ENCODE results near the gene GRIP2.
A peak's percentile ranks its signal among the peaks of the same experiment; 100 is the strongest.

GRIP2 gene

GRCh38 chr3:14505001-14505802 lies 34.9 kb downstream of the GRIP2 start:
- no peak for DNase-seq

- DNase-seq, result no peak
These were observed 36.5 kb downstream of the GRIP2 start for GRCh38 chr3:14503706-14504065.

DNA sequence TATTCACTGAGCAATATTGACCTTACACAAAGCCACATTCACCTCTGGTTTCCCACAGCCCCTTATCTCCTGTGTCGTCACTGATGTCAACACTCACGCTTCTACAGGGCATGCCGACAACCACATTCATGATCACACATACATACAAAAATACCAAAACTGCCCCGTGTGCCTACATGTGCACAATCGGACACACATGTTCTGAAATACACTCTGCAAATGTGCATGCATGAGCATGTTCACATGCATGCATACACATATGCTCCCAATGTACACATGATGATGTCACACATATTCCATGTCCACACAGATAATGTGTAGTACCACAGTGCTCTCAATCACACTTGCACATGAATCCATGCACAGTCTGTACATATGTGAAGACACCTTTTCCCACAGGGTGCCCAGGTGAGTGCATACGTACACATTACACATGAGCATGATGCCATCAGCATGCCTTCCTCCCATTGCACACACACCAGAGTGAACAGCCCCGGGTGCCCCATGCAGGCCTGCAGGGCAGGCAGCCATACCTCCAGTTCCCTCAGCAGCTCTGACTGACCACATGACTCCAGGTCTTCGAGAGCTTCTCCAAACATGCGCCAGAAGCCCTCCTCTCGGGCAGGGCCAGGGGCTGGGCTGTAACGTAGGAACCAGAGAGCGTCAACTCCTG lies 37.0 kb downstream of the GRIP2 start:
- no peak for DNase-seq

DNA sequence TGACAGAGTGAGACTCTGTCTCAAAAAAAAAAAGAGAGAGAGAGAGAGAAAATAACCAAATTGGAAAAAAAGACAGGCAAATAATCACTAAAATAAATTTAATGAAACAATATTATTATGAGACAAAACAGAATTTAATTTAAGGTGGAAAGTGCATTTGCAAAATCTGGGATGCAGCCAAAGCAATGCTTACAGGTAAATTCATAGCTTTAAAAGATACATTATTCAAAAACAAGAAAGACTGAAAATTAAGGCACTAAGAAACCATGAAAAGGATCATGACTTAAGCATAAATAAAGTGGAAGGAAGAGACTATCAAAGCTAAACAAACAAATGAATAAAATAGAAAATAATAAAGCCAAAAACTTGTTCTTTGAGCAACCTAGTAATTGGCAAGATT lies 37.7 kb downstream of the GRIP2 start:
- no peak for DNase-seq

DNA sequence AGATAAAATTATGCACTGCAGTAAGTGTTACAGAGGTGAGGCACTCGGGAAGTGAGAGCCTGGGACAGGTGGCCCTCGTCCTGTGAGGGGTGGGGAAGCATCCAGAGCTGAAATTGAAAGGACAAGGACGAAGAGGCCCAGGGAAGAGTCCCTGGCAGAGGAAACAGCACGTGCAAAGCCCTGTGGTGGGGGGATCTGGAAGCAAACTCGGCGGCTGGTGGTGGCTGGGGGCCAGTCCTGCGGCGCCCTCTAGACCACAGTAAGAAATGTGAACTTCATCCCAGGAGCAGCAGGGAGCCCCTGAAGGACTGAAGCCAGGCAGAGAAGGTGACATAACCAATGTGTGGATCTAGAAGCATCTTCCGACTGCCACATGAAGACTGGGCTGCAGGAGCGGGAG lies 42.8 kb downstream of the GRIP2 start:
- DNase-seq, result peak; percentile 4

- no peak for DNase-seq
These were observed 43.8 kb downstream of the GRIP2 start for GRCh38 chr3:14496351-14496750.

DNA sequence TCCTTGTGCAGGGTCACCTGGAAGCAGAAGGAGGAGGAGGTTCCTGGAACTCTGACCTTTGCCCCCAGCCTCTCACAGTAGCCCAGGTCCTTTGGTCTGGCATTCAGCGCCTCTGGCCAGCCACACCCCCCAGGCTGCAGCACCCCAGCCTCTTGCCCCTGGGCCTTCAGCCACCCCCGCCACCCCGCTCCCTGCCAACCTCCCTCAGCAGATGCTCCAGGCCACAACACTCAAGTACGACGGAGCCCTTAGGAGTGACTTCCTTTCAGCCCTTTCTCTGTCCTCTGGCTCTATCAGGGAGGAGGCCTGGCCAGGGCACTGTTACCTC lies 45.2 kb downstream of the GRIP2 start:
- no peak for DNase-seq

DNA sequence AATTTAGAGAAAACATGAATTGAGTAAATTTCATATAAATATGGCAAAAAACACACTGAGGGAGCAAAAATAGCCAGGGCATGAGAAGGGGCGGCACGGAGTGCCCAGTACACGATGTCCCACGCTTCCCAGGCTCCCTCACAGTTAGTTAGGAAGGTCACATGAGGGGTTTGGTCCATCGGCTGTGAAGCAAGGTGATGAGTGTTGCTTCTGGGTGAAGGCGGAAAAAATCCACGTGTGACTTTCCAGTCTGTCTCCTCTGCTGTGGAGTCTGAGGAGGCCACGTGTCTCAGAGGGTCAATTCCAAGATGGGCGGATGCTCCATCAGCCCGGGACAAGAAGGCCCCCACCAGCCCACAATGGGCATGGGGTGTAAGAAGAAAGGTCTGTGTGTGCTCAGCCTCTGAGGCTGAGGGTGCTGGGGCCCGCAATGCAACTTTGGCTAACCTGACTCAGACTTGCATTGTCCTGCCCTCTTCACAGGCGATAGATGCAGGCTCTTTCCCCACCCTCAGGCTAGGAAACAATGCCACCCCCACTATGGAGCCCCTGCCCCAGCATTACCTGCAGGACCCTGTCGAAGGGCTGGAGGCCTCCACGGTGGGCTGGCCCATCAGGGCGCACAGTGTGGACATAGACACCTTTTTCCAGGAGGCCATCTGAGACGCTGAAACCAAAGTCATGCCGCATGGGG lies 45.7 kb downstream of the GRIP2 start:
- DNase-seq, result no peak

- no peak for DNase-seq
These were observed 46.9 kb downstream of the GRIP2 start for GRCh38 chr3:14492948-14493881.

DNA sequence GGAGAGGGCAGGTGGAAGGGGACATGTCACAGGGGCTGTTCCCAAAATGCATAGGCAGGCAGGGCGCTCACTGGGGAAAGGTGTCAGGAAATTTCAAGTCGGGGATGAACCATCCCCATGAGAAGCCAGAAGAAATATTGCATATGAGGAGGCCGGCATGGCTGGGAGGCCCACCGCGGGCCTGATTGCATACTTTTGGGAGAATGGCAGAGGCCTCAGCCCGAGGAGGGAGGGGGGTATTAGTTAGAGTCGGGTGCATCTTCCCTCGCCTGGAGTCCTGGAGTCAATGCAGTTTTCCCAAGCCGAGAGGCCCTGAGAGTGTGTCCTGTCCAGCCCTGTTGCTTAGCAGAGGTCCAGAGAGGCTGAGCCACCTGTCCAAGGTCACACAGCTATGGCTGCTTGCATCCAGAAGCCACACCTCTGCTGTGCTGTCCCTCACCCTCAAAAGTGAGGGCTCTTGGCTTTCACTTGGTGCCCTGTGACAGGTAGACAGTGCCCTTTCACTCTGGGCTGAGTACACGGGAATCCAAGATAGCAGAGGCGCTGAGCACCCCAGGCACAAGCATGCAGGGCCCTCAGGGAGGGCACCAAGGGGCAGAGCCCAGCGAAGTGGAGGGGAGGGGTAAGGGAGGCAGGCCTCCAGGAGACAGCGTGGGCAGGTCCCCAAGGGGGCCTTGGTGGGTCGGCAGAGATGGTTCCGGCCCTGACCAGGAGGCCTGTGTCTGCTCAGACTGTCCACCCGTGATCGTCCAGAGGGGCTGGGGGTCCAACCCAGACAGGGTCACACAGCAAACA lies 48.5 kb downstream of the GRIP2 start:
- no peak for DNase-seq

- DNase-seq, result no peak
These were observed 49.3 kb downstream of the GRIP2 start for GRCh38 chr3:14490831-14491230.

GRCh38 chr3:14490255-14490654 lies 49.9 kb downstream of the GRIP2 start:
- no peak for DNase-seq

DNA sequence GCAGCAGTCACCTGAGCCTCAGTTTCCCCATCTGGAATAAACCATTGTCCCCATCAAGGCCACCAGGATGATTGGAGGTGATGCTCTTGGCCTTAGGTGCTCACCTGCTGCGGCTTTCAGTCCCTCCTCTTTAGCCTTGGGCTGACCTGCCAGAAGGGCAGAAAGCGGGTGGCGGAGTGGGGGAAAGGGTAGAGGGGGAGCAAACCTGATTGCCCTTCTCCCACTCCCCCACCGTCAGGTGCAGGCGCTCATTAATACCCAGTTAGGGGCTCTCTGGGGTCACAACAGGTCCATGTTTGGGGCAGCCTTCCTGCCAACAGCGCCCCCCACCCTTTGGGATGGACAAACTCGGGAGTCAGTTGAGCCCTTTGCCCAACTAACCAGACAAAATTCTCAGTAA lies 50.5 kb downstream of the GRIP2 start:
- DNase-seq, result no peak

DNA sequence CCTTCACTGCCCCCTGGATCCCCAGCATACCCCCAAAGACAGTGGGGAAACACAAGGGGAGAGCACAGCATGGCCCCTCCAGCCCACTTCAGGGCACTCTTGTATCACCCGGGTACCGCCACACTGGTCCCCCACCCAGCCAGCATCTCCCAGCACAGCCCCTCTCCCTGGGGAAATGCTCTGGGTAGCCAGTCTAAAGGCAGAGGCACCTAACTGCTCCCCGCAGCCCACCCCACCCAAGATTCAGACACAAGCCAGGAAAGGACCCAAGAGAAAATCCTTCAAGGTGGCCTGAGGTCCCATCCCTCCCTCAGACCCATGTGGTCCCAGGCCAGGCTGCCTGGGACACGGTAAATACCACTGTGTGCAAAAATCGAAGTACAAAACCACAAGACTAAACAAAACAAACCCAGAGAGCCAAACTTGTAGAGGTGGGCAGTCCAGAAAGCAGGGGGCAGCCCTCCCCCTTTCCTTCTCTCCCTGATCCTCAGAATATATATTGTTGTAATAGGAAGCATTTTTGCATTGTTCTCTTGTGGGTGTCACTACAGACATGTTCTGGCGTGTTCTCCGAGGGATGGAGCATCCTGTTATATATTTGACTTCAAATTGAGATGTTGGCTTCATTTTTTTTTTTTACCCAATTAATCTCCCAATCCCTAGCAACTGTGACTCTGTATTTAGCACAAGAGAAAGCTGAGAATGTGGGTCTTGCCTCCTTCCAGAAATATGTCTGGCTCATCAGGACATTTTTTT lies 51.7 kb downstream of the GRIP2 start:
- no peak for DNase-seq

GRCh38 chr3:14487821-14488220 lies 52.3 kb downstream of the GRIP2 start:
- DNase-seq, result no peak

DNA sequence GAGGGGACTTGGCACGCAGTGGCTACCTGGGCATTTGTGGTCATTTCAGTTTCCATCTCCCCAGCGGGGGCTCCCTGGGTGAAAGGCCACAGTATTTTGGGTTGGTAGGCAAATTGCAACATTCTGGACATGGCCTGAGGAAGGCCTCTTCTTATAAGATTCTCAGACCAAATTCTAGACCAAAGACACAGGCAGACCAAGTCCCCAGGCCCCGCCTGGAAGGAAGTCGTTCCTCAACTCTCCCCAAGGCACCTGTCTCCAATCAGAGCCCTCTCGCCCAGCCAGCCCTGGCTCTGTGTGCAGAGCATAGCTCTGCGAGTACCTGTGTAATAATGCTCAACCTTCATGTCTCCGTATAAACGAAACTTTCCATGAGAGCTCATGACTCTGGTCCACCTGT lies 53.1 kb downstream of the GRIP2 start:
- no peak for DNase-seq

GRCh38 chr3:14486460-14486859 lies 53.7 kb downstream of the GRIP2 start:
- no peak for DNase-seq

DNA sequence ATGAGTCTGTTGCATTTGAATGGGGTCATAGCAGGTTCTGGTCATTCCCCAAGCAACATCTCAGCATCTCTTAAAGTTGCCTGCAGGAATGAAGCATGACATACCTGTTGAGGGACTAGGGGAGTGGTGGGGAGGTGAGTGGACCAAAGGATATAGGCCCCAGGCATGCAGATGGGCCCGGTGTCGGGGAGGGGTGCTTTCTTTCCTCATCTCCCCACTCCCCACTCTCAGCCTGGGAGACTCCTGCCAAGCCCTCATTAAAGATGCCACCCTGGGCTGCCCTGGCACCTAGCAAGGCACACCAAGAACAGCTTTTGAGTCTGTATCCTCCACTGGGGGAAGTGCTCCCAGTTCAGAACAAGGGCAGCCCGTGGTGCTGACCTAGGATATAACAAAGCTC lies 54.2 kb downstream of the GRIP2 start:
- no peak for DNase-seq

DNA sequence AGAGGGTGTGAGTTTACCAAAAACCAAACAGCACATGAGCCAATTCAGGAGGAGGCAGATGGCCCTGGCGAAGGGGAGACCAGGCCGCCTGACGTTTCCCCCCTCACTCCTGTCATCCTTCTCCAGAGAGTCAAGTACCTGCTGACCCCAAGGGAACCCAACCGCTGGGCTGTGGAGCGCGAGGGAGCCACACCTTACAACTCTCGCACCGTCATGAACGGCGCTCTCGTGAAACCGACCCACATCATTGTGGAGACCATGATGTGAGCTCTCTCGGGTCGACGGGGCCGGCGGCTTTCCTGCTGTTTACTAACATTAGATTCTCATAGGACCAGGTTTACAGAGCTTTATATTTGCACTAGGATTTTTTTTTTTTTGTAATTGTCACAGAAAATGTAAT lies 55.4 kb downstream of the GRIP2 start:
- DNase-seq, result no peak

- DNase-seq, result no peak
These were observed 56.9 kb downstream of the GRIP2 start for GRCh38 chr3:14483286-14483685.

DNA sequence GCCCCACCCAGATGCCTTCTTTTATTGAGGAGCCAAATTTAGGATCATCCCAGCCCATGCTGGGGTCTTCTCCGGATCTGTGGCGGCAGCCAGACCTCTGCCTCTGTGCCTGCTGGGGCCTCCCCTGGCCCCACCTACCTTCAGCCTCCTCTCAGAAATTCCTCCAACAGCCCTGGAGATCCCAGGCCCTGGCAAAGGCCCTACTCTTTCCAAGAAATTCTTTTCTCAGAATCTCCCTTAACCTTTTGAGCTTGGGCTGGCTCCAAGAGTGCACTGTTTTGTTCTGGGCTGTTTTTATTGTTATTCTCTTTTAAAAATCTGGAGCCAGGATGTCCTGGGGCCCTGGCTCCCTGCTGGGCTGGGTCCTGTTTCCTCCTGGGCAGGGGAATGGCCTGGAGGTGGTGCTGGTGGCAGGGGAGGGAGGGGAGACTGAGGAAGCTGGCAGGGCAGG lies 57.8 kb downstream of the GRIP2 start:
- no peak for DNase-seq
